Measurements from ENCODE around the gene FOXK1. TPM values are rescaled to one million over a fixed set of nuclear protein-coding genes. Genes with fewer than 3 reads are reported as not detected.
A peak's percentile ranks its signal among the peaks of the same experiment; 100 is the strongest.

FOXK1 gene
- total and polyA plus RNA-seq, 2 of the 13 experiments (the other 11 are each of a cell fraction or from before 2014, with no cell fraction given), result 4.6 to 8.8 TPM

GRCh38 chr7:4641667-4642467 is 40.2 kb upstream of the FOXK1 start (continued):
- TF ChIP-seq ZNF770 (CRISPR knock-in tag; IDR thresholded peaks at IDR 0.05) (peak; percentile 82), EEA1 (CRISPR knock-in tag; IDR thresholded peaks at IDR 0.05; ENCODE audit: borderline replicate concordance) (peak; percentile 90; the same call in 1 of the 2 replicates), PHF20 (CRISPR knock-in tag; IDR thresholded peaks at IDR 0.05) (peak; percentile 65), ZNF292 (CRISPR knock-in tag; IDR thresholded peaks at IDR 0.05; ENCODE audit: borderline replicate concordance, low read depth) (no peak), MIER2 (CRISPR knock-in tag; IDR thresholded peaks at IDR 0.05) (no peak), CSRNP1 (CRISPR knock-in tag; IDR thresholded peaks at IDR 0.05) (peak; percentile 66), TCF12 (IDR thresholded peaks at IDR 0.05) (no peak), TCF12 (CRISPR knock-in tag; IDR thresholded peaks at IDR 0.05) (peak; percentile 88), PITX1 (CRISPR knock-in tag; IDR thresholded peaks at IDR 0.05) (0 out of 2 replicates have a peak, but pooled peaks have one; percentile 25), NFAT5 (CRISPR knock-in tag; IDR thresholded peaks at IDR 0.05) (peak; percentile 99), POLR2A (IDR thresholded peaks at IDR 0.05; ENCODE audit: insufficient read depth in 1 of 2, low read depth in 2 of 2, low read length in 2 of 2) (peak; percentile 61 to 86), TOE1 (CRISPR knock-in tag; IDR thresholded peaks at IDR 0.05) (no peak; the same call in 1 of the 2 replicates), ZFYVE20 (CRISPR knock-in tag; IDR thresholded peaks at IDR 0.05; ENCODE audit: borderline replicate concordance, low read depth) (peak; percentile 98), RNF219 (CRISPR knock-in tag; IDR thresholded peaks at IDR 0.05) (no peak; the same call in 1 of the 2 replicates), FUBP1 (CRISPR knock-in tag; IDR thresholded peaks at IDR 0.05; ENCODE audit: borderline replicate concordance) (no peak)

Data from HepG2 (cell line).